ENCODE measurements around the gene PEX5L.

PEX5L gene

DNA sequence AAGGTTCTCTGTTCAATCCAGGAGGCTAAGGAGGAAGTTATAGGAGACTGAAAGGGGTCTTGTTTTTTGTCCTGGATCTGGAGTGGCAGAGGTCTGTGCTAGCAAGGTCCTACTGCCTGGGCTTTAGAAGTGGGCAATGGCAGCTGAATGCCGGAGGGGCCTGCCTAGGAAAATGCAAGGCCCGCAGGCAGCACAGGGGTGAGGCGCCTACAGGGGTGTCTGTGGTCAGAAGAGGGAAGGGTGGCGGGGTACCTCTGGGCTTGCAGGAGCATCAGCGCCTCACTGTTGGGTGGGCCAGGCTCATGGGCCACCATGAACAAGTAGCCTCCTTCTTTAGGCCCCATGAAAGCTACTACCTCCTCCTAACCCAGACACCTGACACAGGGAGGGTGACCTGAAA is 175.4 kb downstream of the PEX5L start:
- H3K9ac ChIP-seq, result no peak overlapping the region
- no peak overlapping the region for H3K27ac ChIP-seq
- no peaks in the 10 kb centered on the region for H3K36me3 ChIP-seq
- no peak overlapping the region for H3K4me2 ChIP-seq
- H3K4me1 ChIP-seq, result no peaks in the 10 kb centered on the region
- H3K4me3 ChIP-seq, result no peak overlapping the region
- peaks cover 0 to 12% (median 4%) of the 10 kb centered on the region in 11 experiments; a peak in 7 of 22 replicates for H3K9me3 ChIP-seq (replicated peaks in 1 of 11)
- no peak for TF ChIP-seq Cebpa-rat (IDR thresholded peaks at IDR 0.05)
- H3K27me3 ChIP-seq, result no peaks in the 10 kb centered on the region
- H4K20me1 ChIP-seq, result no peaks in the 10 kb centered on the region

DNA sequence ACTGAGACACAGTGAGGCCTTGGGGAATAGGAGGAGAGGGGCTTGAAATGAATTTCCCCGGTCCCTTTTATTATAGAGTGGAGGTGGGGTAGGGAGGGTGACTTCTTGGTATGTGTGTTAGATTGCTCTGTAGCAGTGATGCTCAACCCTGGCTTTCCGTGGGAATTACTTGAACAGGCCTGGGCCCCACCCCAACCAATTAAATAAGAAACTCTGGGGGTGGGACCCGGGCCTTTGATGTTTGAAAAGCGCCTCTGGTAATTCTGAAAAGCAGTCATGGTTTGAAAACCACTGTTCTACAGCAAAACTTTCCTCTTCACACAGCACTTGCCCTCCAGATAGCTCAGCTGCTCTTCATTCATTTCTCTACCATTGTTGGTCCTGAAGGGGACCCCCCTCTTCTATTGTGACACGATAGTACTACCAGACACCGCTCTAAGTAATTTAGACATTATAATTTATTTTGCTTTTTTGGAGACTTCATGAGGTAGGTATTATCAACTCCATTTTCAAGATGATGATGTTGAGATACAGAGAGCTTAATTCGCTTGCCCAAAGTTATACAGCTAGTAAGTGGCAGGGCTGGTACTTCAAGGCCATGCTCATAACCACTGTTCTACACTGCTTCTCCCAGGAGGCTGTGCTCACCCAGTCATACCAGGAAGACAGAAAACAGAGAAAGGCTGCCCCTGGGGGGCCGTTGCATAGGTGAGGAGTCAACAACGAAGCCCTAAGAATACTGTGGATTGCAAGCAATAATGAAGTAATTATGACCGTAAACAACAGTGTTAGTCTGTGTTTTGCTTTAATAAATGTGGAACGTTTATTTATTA is 176.2 kb downstream of the PEX5L start:
- Histone ChIP-seq H4K20me1 (no peaks in the 10 kb centered on the region), H3K9ac (no peak overlapping the region), H3K4me3 (no peak overlapping the region), H3K36me3 (no peaks in the 10 kb centered on the region), H3K27me3 (no peaks in the 10 kb centered on the region), H3K4me1 (no peaks in the 10 kb centered on the region), H3K4me2 (no peak overlapping the region), H3K27ac (no peak overlapping the region), H3K9me3 (replicated peaks in 1 of 11) (peaks cover 0 to 12% (median 4%) of the 10 kb centered on the region in 11 experiments; a peak in 7 of 22 replicates)
- no peak for TF ChIP-seq Cebpa-rat (IDR thresholded peaks at IDR 0.05)

DNA sequence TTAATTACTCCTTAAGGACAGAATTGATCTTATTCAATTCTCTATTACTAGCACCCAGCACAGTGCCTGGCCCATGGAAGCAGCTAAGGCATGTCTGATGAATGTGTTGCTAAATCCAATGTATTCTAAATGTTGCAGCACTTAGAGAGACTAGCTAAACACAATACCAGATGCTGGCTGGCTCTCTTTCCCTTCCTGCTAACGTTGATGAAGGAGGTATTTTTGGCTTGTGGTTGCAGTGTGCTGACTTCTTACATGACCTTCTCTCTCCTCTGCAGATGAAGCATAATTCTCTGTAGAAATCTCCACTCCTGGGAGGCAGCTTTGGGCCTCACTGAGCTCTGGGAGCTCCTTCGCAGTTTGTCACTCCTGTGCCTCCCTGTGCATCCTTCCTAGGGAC is 183.6 kb downstream of the PEX5L start:
- H3K27me3 ChIP-seq, result no peaks in the 10 kb centered on the region
- no peaks in the 10 kb centered on the region for H3K9me3 ChIP-seq (replicated peaks in 1 of 11)
- peak overlapping the region; percentile 58 to 91 (median 73); a peak in 21 of 22 replicates for H3K27ac ChIP-seq
- peak overlapping the region; percentile 67 to 87 (median 76) for H3K4me2 ChIP-seq
- peak overlapping the region in 10 of 11 experiments; percentile 19 to 64 (median 41); a peak in 16 of 22 replicates for H3K9ac ChIP-seq
- H3K36me3 ChIP-seq, result no peaks in the 10 kb centered on the region
- H3K4me3 ChIP-seq, result 0 out of 20 replicates have a peak overlapping the region, but pooled peaks of 2 of the 10 experiments have one; percentile 9 to 14
- H3K4me1 ChIP-seq, result peaks cover 28 to 34% (median 29%) of the 10 kb centered on the region in 10 experiments
- 0 out of 22 replicates have a peak, but pooled peaks of 1 of the 11 experiments have one; percentile 14 for TF ChIP-seq Cebpa-rat (IDR thresholded peaks at IDR 0.05)
- no peaks in the 10 kb centered on the region for H4K20me1 ChIP-seq

DNA sequence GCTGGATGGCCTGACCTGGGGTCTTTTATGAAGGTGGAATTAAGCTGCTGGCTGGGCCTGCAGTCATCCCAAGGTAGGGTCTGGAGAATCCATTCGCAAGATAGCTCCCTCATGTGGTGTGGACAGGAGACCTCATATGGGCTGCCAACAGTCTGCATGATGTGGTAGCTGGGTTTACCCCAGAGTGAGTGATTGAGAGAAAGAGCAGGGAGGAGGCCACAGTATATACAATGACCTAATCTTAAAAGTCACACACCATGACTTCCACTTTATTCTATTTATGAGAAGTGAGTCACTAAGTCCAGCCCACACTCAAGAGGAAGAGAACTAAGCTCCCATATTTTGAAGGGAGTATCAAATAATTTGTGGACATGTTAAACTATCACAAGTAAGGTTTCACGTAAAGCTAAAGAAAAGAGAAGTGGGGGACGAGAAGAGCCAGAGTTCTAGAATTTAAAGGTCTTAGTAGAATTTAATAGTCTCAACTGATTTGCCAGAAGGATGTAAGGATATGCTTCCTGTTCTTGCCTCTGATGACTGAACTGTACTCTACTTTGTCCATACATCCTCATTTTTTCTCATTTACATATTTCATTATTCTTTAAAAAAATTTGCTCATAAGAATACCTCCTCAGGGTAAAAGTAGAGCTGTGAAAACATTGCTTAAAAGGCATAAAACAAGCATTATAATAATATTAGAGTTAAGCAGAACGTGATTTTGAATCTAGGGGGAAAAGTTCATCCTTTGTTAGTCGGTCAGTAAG is 184.4 kb downstream of the PEX5L start:
- TF ChIP-seq Cebpa-rat (IDR thresholded peaks at IDR 0.05), result no peak
- no peak overlapping the region for H3K4me3 ChIP-seq
- H3K4me2 ChIP-seq, result peak overlapping the region; percentile 67 to 87 (median 76)
- H3K9ac ChIP-seq, result peak overlapping the region in 6 of 11 experiments; percentile 33 to 64 (median 48); a peak in 9 of 22 replicates
- H3K27ac ChIP-seq, result peak overlapping the region; percentile 58 to 91 (median 73)
- H3K9me3 ChIP-seq (replicated peaks in 1 of 11), result no peaks in the 10 kb centered on the region
- H3K27me3 ChIP-seq, result no peaks in the 10 kb centered on the region
- no peaks in the 10 kb centered on the region for H3K36me3 ChIP-seq
- H4K20me1 ChIP-seq, result no peaks in the 10 kb centered on the region
- H3K4me1 ChIP-seq, result peaks cover 28 to 34% (median 29%) of the 10 kb centered on the region in 10 experiments

DNA sequence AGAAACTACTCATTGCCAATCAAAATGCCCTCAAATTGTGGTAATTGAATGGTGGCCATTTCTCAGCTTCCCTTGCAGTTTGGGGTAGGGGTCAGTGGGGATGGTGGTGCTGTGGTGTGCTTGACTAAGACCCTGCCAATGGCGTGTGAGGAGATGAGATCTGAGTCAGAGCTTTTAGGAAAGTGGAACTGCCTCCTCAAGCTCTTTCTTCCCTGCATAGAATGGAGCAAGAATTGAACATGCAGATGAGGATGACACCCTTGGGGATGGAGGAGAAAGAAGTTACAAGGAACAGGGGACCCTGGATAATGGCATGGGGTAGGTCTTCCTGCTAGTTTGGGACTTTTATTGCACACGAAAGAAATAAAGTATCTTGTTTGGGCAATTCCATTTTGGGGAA is 188.0 kb downstream of the PEX5L start:
- no peaks in the 10 kb centered on the region for H4K20me1 ChIP-seq
- no peak overlapping the region for H3K4me3 ChIP-seq
- H3K27me3 ChIP-seq, result no peaks in the 10 kb centered on the region
- H3K4me1 ChIP-seq, result peaks cover 23 to 27% (median 24%) of the 10 kb centered on the region in 10 experiments
- no peak overlapping the region for H3K27ac ChIP-seq
- TF ChIP-seq Cebpa-rat (IDR thresholded peaks at IDR 0.05), result no peak
- H3K9ac ChIP-seq, result no peak overlapping the region
- no peaks in the 10 kb centered on the region for H3K9me3 ChIP-seq (replicated peaks in 1 of 11)
- H3K36me3 ChIP-seq, result no peaks in the 10 kb centered on the region
- H3K4me2 ChIP-seq, result no peak overlapping the region

DNA sequence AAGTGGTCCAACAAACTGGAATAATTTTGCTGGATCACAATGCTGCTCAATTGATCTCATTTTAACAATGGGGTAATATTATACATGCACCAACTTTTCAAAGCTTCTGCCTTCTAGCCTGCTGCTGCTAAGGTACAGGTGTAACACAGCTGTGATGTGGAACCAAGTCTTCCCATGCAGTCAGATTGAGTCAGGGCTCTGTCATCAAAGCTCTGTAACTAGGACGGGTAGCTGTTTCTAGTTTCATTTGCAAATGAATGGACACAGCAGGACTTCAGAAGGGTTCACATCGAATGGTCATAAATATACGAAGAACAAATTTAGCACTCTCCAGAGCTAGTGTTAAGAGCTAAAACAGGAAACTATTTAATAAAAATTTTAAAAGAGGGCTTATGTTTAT is 194.7 kb downstream of the PEX5L start:
- no peak overlapping the region for H3K9ac ChIP-seq

DNA sequence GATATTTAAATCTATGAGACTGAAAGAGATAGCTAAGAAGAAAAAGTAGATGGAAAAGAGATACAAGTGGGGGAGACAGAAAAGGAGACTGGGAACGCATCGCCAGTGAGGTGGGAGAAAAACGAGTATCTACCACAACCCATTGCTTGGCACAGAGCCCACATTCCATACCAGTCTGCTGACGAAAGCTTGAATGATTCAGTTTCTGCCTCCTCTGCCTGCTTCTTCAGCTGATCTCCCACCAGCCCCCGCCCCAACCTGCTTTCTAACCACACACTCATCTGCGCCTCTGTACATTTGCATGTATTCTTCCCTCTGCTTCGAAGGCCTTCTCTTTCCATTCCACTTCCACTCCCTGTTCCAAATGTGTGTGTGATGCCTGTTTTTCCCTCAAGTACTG is 195.8 kb downstream of the PEX5L start:
- H3K9me3 ChIP-seq (replicated peaks in 1 of 11), result no peaks in the 10 kb centered on the region
- no peaks in the 10 kb centered on the region for H3K4me1 ChIP-seq
- TF ChIP-seq Cebpa-rat (IDR thresholded peaks at IDR 0.05), result no peak
- no peak overlapping the region for H3K9ac ChIP-seq
- no peak overlapping the region for H3K4me2 ChIP-seq
- H3K4me3 ChIP-seq, result no peak overlapping the region
- no peak overlapping the region for H3K27ac ChIP-seq
- no peaks in the 10 kb centered on the region for H3K36me3 ChIP-seq
- no peaks in the 10 kb centered on the region for H3K27me3 ChIP-seq
- H4K20me1 ChIP-seq, result no peaks in the 10 kb centered on the region

More for the DNA sequence above, 194.7 kb downstream of the PEX5L start:
- Histone ChIP-seq H3K4me2 (no peak overlapping the region), H3K27ac (no peak overlapping the region), H3K36me3 (no peaks in the 10 kb centered on the region), H3K27me3 (no peaks in the 10 kb centered on the region), H4K20me1 (no peaks in the 10 kb centered on the region), H3K9me3 (replicated peaks in 1 of 11) (no peaks in the 10 kb centered on the region), H3K4me1 (no peaks in the 10 kb centered on the region), H3K4me3 (no peak overlapping the region)
- no peak for TF ChIP-seq Cebpa-rat (IDR thresholded peaks at IDR 0.05)

DNA sequence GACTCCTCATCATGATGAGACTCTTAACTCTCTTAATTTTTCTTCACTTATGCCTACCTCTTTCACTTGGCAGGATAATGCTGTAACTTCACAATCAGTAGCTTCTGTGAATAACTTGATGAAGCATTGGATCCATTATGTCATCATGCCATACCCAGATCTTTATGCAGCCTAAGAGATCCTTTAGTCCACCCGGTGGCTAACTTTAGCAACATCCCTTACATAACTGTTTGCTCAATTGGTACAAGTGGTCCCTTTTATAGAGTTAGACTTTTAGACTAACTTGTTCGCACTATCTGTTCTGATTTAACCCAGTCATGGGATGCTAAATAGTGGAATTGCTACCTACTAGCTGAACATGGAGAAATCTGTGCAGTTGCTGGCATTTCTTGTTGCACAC is 199.4 kb downstream of the PEX5L start:
- Histone ChIP-seq H3K9ac (no peak overlapping the region), H3K4me2 (no peak overlapping the region), H3K27ac (no peak overlapping the region), H3K27me3 (no peaks in the 10 kb centered on the region), H3K4me1 (no peaks in the 10 kb centered on the region), H3K36me3 (no peaks in the 10 kb centered on the region), H3K4me3 (no peak overlapping the region), H4K20me1 (no peaks in the 10 kb centered on the region), H3K9me3 (replicated peaks in 1 of 11) (no peaks in the 10 kb centered on the region)
- no peak for TF ChIP-seq Cebpa-rat (IDR thresholded peaks at IDR 0.05)

DNA sequence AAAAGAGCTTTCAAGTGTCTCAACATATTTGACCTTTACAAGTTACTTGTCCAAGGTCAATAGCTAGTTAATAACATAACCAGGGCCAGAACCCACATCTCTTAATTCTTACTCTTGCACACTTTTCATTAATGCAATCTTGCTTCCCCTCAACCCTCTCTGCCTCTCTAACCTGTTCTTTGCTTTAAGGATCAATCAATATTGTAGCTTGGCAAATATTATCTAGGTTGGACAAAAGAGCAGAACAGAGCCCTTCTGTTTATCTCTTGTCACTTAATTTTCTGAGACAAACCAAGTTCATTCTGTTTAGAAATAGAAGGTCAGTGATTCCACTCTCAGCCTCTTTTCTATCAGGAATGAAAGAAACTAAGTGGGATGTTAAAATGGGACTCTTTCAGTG is 203.4 kb downstream of the PEX5L start:
- no peak overlapping the region for H3K4me2 ChIP-seq
- H3K27ac ChIP-seq, result no peak overlapping the region
- no peak overlapping the region for H3K9ac ChIP-seq
- no peak overlapping the region for H3K4me3 ChIP-seq
- H3K4me1 ChIP-seq, result no peaks in the 10 kb centered on the region
- no peaks in the 10 kb centered on the region for H3K36me3 ChIP-seq
- no peaks in the 10 kb centered on the region for H4K20me1 ChIP-seq
- TF ChIP-seq Cebpa-rat (IDR thresholded peaks at IDR 0.05), result no peak
- no peaks in the 10 kb centered on the region for H3K9me3 ChIP-seq (replicated peaks in 1 of 11)
- no peaks in the 10 kb centered on the region for H3K27me3 ChIP-seq
